ENCODE results near the gene DNAJC5.

Gene DNAJC5

GRCh38 chr20:63980806-63981728 is 86.1 kb downstream of the DNAJC5 start, which contains the start of gene PRPF6:
PRPF6 (plus strand) TSS chr20:63981132; CDS start chr20:63981246, 114 bp downstream.
- DNase-seq (ENCODE audit: low read depth): peak; percentile 56

- DNase-seq (ENCODE audit: low read depth): no peak
Observed at GRCh38 chr20:63982937-63983336, 88.0 kb downstream of the DNAJC5 start.
